Smooth muscle cell (in vitro differentiated cells): ENCODE measurements around the gene PRSS16. TPM values are rescaled to one million over a fixed set of nuclear protein-coding genes. Genes with fewer than 3 reads are reported as not detected.

Experiments used
- DNase-seq: peaks from one replicate; lab custom pipeline; 2025; ENCODE audit not compliant: unreplicated experiment; lab: John Stamatoyannopoulos, UW
- H2AFZ ChIP-seq: fragments of 200-600 bp; sonication (generic); 2 replicates; pipeline ENCODE4 v1.6.0; 2016; ENCODE audit warnings: antibody characterized with exemption, low read depth, mild to moderate bottlenecking
- H3F3A ChIP-seq: fragments of 200-600 bp; sonication (generic); 2 replicates; pipeline ENCODE4 v1.6.0; 2017; ENCODE audit warnings: antibody characterized with exemption, low read depth
- H3K27ac ChIP-seq: fragments of 200-600 bp; sonication (generic); 2 replicates; pipeline ENCODE4 v1.5.1; 2016; ENCODE audit warnings: low read depth, mild to moderate bottlenecking
- H3K27me3 ChIP-seq: fragments of 200-600 bp; sonication (generic); 2 replicates; pipeline ENCODE4 v1.6.1; 2016; ENCODE audit warnings: low read depth, mild to moderate bottlenecking
- H3K36me3 ChIP-seq: fragments of 200-600 bp; sonication (generic); 2 replicates; pipeline ENCODE4 v1.5.1; 2016; ENCODE audit warnings: low read depth
- H3K4me1 ChIP-seq: fragments of 200-600 bp; sonication (generic); 2 replicates; pipeline ENCODE4 v1.5.1; 2016; ENCODE audit warnings: low read depth
- H3K4me2 ChIP-seq: fragments of 200-600 bp; sonication (generic); 2 replicates; pipeline ENCODE4 v1.6.0; 2016; ENCODE audit warnings: mild to moderate bottlenecking
- H3K4me3 ChIP-seq: fragments of 200-600 bp; sonication (generic); 2 replicates; pipeline ENCODE4 v1.5.1; 2016; ENCODE audit warnings: mild to moderate bottlenecking
- H3K79me2 ChIP-seq: fragments of 200-600 bp; sonication (generic); 2 replicates; pipeline ENCODE4 v1.6.0; 2016; ENCODE audit warnings: low read depth, mild to moderate bottlenecking
- H3K9ac ChIP-seq: fragments of 200-600 bp; sonication (generic); 2 replicates; pipeline ENCODE4 v1.6.0; 2016; ENCODE audit warnings: low read depth
- H3K9me3 ChIP-seq: fragments of 200-600 bp; sonication (generic); replicated peaks from 2 replicates; pipeline ENCODE4 v1.5.1; 2016; ENCODE audit warnings: low read depth
- H4K20me1 ChIP-seq: fragments of 200-600 bp; sonication (generic); 2 replicates; pipeline ENCODE4 v1.6.0; 2016; ENCODE audit warnings: low read depth
- CTCF ChIP-seq: fragments of 200-600 bp; sonication (generic); IDR thresholded peaks from 2 replicates; pipeline ENCODE4 v1.5.1; 2017; ENCODE audit warnings: borderline replicate concordance, mild to moderate bottlenecking, antibody characterized with exemption; ENCODE audit not compliant: insufficient read depth, poor library complexity, severe bottlenecking
- WGBS: methylation state at CpG from one replicate; pipeline ENCODE4 v1.1.7; 2016; ENCODE audit warnings: low lambda C conversion rate; 5-methylcytosine and 5-hydroxymethylcytosine counted together
- polyA plus RNA-seq: library from polyadenylated mRNA; unstranded; fragments of >200 nt; fragmentation: Nextera tagmentation; extraction: Ambion mirVana; gene quantifications from 2 replicates; pipeline ENCODE4 v1.2.1, GENCODE V29; 2016
- total RNA-seq: library from RNA; depleted of rRNA; stranded (reverse); fragments of >200 nt; gene quantifications from 2 replicates; pipeline ENCODE4 v1.2.3, GENCODE V29; 2014

PRSS16 gene
- total and polyA plus RNA-seq, 2 experiments from 2014 or later: 2.8 to 7.6 TPM

GRCh38 chr6:27250277-27251111, 3.0 kb downstream of the PRSS16 start:
- Histone ChIP-seq H4K20me1 (no peaks in the 10 kb centered on the region), H2AFZ (peak overlapping the region; percentile 97), H3K27me3 (peaks cover 34% of the 10 kb centered on the region), H3K4me1 (peaks cover 7% of the 10 kb centered on the region), H3K79me2 (no peaks in the 10 kb centered on the region), H3K36me3 (no peaks in the 10 kb centered on the region), H3K9ac (no peak overlapping the region), H3K9me3 (no peaks in the 10 kb centered on the region), H3F3A (no peaks in the 10 kb centered on the region), H3K27ac (no peak overlapping the region), H3K4me2 (peak overlapping the region; percentile 96), H3K4me3 (peak overlapping the region; percentile 80)
- DNase-seq: no peak
- 8% methylated on average over 34 of the region's 35 CpGs for WGBS
- no peak for TF ChIP-seq CTCF

- Histone ChIP-seq H3K27me3 (peaks cover 27% of the 10 kb centered on the region), H3K9ac (no peak overlapping the region), H3K4me2 (peak overlapping the region; percentile 96), H4K20me1 (no peaks in the 10 kb centered on the region), H3F3A (no peaks in the 10 kb centered on the region), H3K79me2 (no peaks in the 10 kb centered on the region), H2AFZ (peak overlapping the region; percentile 97), H3K36me3 (no peaks in the 10 kb centered on the region), H3K27ac (no peak overlapping the region), H3K9me3 (no peaks in the 10 kb centered on the region), H3K4me1 (peaks cover 7% of the 10 kb centered on the region), H3K4me3 (peak overlapping the region; percentile 80)
- peak; percentile 59 for DNase-seq
- WGBS: under 1% methylated on average over 23 of the region's 32 CpGs
- no peak for TF ChIP-seq CTCF
Measured at GRCh38 chr6:27251112-27251605, 3.7 kb downstream of the PRSS16 start.

- Histone ChIP-seq H3K9me3 (no peaks in the 10 kb centered on the region), H3K9ac (no peak overlapping the region), H3K4me1 (peaks cover 7% of the 10 kb centered on the region), H3K4me2 (peak overlapping the region; percentile 96), H2AFZ (peak overlapping the region; percentile 97), H3F3A (no peaks in the 10 kb centered on the region), H4K20me1 (no peaks in the 10 kb centered on the region), H3K36me3 (no peaks in the 10 kb centered on the region), H3K79me2 (no peaks in the 10 kb centered on the region), H3K27ac (no peak overlapping the region), H3K4me3 (peak overlapping the region; percentile 80), H3K27me3 (peaks cover 21% of the 10 kb centered on the region)
- WGBS: 3% methylated on average over 45 of the region's 46 CpGs
- no peak for DNase-seq
- TF ChIP-seq CTCF: peak; percentile 38
Measured at GRCh38 chr6:27251606-27252251, 4.2 kb downstream of the PRSS16 start.
